AG08396 (cell line): ENCODE measurements around the gene TYRO3.
"Not testable (repeated sequence)": the region's sequence is repeated elsewhere in the genome, so short reads cannot be mapped to it uniquely, and the experiment has no call there.

Experiments
- DNase-seq: peaks from one replicate; pipeline ENCODE4 v3.0.0; 2012; ENCODE audit warnings: low spot score, mixed read lengths

TYRO3 gene

GRCh38 chr15:41574158-41574557 lies 15.1 kb downstream of the TYRO3 start:
- no peak for DNase-seq

- DNase-seq, result no peak
Observed at GRCh38 chr15:41575282-41575681, 16.3 kb downstream of the TYRO3 start.

GRCh38 chr15:41577863-41578735 lies 19.1 kb downstream of the TYRO3 start:
- DNase-seq, result no peak

GRCh38 chr15:41578736-41579383 lies 19.8 kb downstream of the TYRO3 start:
- DNase-seq, result no peak

GRCh38 chr15:41581110-41581509 lies 22.1 kb downstream of the TYRO3 start:
- DNase-seq, result no peak

- no peak for DNase-seq
Observed at GRCh38 chr15:41583795-41584194, 24.8 kb downstream of the TYRO3 start.

GRCh38 chr15:41584636-41585126 lies 25.7 kb downstream of the TYRO3 start:
- DNase-seq, result no peak

- DNase-seq, result peak; percentile 63
Observed at GRCh38 chr15:41585127-41586047, 26.4 kb downstream of the TYRO3 start.

GRCh38 chr15:41586531-41587282 lies 27.7 kb downstream of the TYRO3 start:
- DNase-seq, result not testable (repeated sequence)

GRCh38 chr15:41589018-41589417 lies 30.0 kb downstream of the TYRO3 start:
- DNase-seq, result not testable (repeated sequence)

GRCh38 chr15:41589571-41589970 lies 30.6 kb downstream of the TYRO3 start:
- not testable (repeated sequence) for DNase-seq

GRCh38 chr15:41591217-41591616 lies 32.2 kb downstream of the TYRO3 start:
- DNase-seq, result not testable (repeated sequence)

- not testable (repeated sequence) for DNase-seq
Observed at GRCh38 chr15:41592718-41593117, 33.7 kb downstream of the TYRO3 start.

GRCh38 chr15:41594801-41595746 lies 36.1 kb downstream of the TYRO3 start:
- DNase-seq, result no peak

GRCh38 chr15:41596972-41597371 lies 38.0 kb downstream of the TYRO3 start:
- DNase-seq, result no peak

GRCh38 chr15:41597787-41598186 lies 38.8 kb downstream of the TYRO3 start:
- no peak for DNase-seq

- DNase-seq, result no peak
Observed at GRCh38 chr15:41599061-41599460, 40.0 kb downstream of the TYRO3 start.

GRCh38 chr15:41603411-41603935 lies 44.5 kb downstream of the TYRO3 start:
- DNase-seq, result no peak

- peak; percentile 72 for DNase-seq
Observed at GRCh38 chr15:41603941-41604911, 45.2 kb downstream of the TYRO3 start.
